ENCODE results near the gene MPPED1. TPM values are rescaled to one million over a fixed set of nuclear protein-coding genes. Genes with fewer than 3 reads are reported as not detected.

MPPED1 gene
- total and polyA plus RNA-seq, 10 donors: 0.02 to 0.13 (median 0.04) TPM; not detected in 6

GRCh38 chr22:43470941-43471585 lies 59.2 kb downstream of the MPPED1 start:
- H3K4me3 ChIP-seq: no peak overlapping the region

GRCh38 chr22:43471606-43472135 lies 59.9 kb downstream of the MPPED1 start:
- Histone ChIP-seq H3K9me3 (no peaks in the 10 kb centered on the region), H3K27me3 (replicated peaks in 1 of 7) (peaks cover 0 to 80% (median 8%) of the 10 kb centered on the region in 7 donors), H3K4me1 (no peaks in the 10 kb centered on the region), H3K4me3 (no peak overlapping the region), H3K27ac (no peak overlapping the region), H3K36me3 (no peaks in the 10 kb centered on the region)
- DNase-seq: peak; percentile 39
- TF ChIP-seq CTCF (IDR thresholded peaks at IDR 0.05 in 8 of 11, conservative IDR thresholded peaks at IDR 0.05 in 3 of 11) (no peak), POLR2A (IDR thresholded peaks at IDR 0.05) (no peak), POLR2AphosphoS5 (IDR thresholded peaks at IDR 0.05) (no peak)
- intact Hi-C loops (cut with DNase I; ENCODE audit: low total_unique reads): no loop called here
- WGBS, 5 donors: 66 to 78% (median 72%) methylated on average over 11 of the region's 11 CpGs

More at GRCh38 chr22:43470941-43471585, 59.2 kb downstream of the MPPED1 start:
- DNase-seq: peak; percentile 41
- WGBS, 5 donors: 58 to 81% (median 74%) methylated on average over 8 to 10 of the region's 10 CpGs
- no peaks in the 10 kb centered on the region for H3K4me1 ChIP-seq
- H3K27me3 ChIP-seq (replicated peaks in 1 of 7): peaks cover 0 to 87% (median 8%) of the 10 kb centered on the region in 7 donors
- no peak for TF ChIP-seq POLR2AphosphoS5 (IDR thresholded peaks at IDR 0.05)
- TF ChIP-seq POLR2A (IDR thresholded peaks at IDR 0.05): no peak
- TF ChIP-seq CTCF (IDR thresholded peaks at IDR 0.05 in 8 of 11, conservative IDR thresholded peaks at IDR 0.05 in 3 of 11): no peak
- H3K9me3 ChIP-seq: no peaks in the 10 kb centered on the region
- intact Hi-C loops (cut with DNase I; ENCODE audit: low total_unique reads): no loop called here
- no peak overlapping the region for H3K27ac ChIP-seq
- H3K36me3 ChIP-seq: no peaks in the 10 kb centered on the region

GRCh38 chr22:43473031-43473430 lies 61.2 kb downstream of the MPPED1 start:
- Histone ChIP-seq H3K36me3 (no peaks in the 10 kb centered on the region), H3K27ac (no peak overlapping the region), H3K4me3 (no peak overlapping the region), H3K4me1 (no peaks in the 10 kb centered on the region), H3K27me3 (replicated peaks in 1 of 7) (peaks cover 0 to 67% (median 0%) of the 10 kb centered on the region in 7 donors), H3K9me3 (no peaks in the 10 kb centered on the region)
- WGBS, 5 donors: 75 to 85% (median 78%) methylated on average over 8 of the region's 8 CpGs
- peak; percentile 42 for DNase-seq
- intact Hi-C loops (cut with DNase I; ENCODE audit: low total_unique reads): no loop called here
- no peak for TF ChIP-seq CTCF (IDR thresholded peaks at IDR 0.05 in 8 of 11, conservative IDR thresholded peaks at IDR 0.05 in 3 of 11)

GRCh38 chr22:43473441-43473840 lies 61.6 kb downstream of the MPPED1 start:
- TF ChIP-seq CTCF (IDR thresholded peaks at IDR 0.05 in 8 of 11, conservative IDR thresholded peaks at IDR 0.05 in 3 of 11) (no peak), POLR2A (IDR thresholded peaks at IDR 0.05) (no peak), POLR2AphosphoS5 (IDR thresholded peaks at IDR 0.05) (no peak)
- Histone ChIP-seq H3K9me3 (no peaks in the 10 kb centered on the region), H3K4me3 (no peak overlapping the region), H3K27me3 (replicated peaks in 1 of 7) (peaks cover 0 to 63% (median 0%) of the 10 kb centered on the region in 7 donors), H3K36me3 (no peaks in the 10 kb centered on the region), H3K4me1 (no peaks in the 10 kb centered on the region), H3K27ac (no peak overlapping the region)
- 58 to 84% (median 82%) methylated on average over 3 to 9 of the region's 9 CpGs for WGBS, 5 donors
- intact Hi-C loops (cut with DNase I; ENCODE audit: low total_unique reads): no loop called here
- DNase-seq: peak; percentile 47
